Bronchial epithelial cell (primary cell): Measurements from ENCODE around the gene PCARE. TPM values are rescaled to one million over a fixed set of nuclear protein-coding genes. Genes with fewer than 3 reads are reported as not detected.

Experiments
- DNase-seq: peaks from one replicate; pipeline ENCODE4 v3.0.0-alpha.2; 2010; ENCODE audit warnings: low read depth
- FAIRE-seq: peaks from 2 replicates; lab custom pipeline; 2011; peaks lifted over from hg19 to GRCh38; lab: Jason Lieb, UNC
- H3K27me3 ChIP-seq: 2 replicates; pipeline ENCODE4 v1.5.1; 2011; ENCODE audit warnings: low read length; ENCODE audit not compliant: control insufficient read depth, insufficient read depth
- H3K36me3 ChIP-seq: 2 replicates; pipeline ENCODE4 v1.5.1; 2011; ENCODE audit warnings: low read length; ENCODE audit not compliant: control insufficient read depth, insufficient read depth
- H3K4me3 ChIP-seq: 2 replicates; pipeline ENCODE4 v1.5.1; 2011; ENCODE audit warnings: mild to moderate bottlenecking, low read depth, low read length, control low read depth
- CTCF ChIP-seq: IDR thresholded peaks from 2 replicates; pipeline ENCODE4 v1.5.1; 2011; ENCODE audit warnings: mild to moderate bottlenecking, moderate library complexity, low read length, control low read depth, inconsistent platforms; ENCODE audit not compliant: insufficient read depth, severe bottlenecking
- total RNA-seq: library from RNA; depleted of rRNA; stranded (reverse); fragments of >200 nt; gene quantifications from 2 replicates; pipeline ENCODE4 v1.2.1, GENCODE V29; 2014

The PCARE gene
- total RNA-seq, 1 donor from 2014 or later, result not detected

GRCh38 chr2:29064346-29064715 lies 10.0 kb downstream of the PCARE start:
- DNase-seq (no peak), FAIRE-seq (no peak)
- TF ChIP-seq CTCF, result no peak
- no peak overlapping the region for H3K4me3 ChIP-seq
- no peaks in the 10 kb centered on the region for H3K27me3 ChIP-seq
- no peaks in the 10 kb centered on the region for H3K36me3 ChIP-seq

- H3K36me3 ChIP-seq, result no peaks in the 10 kb centered on the region
- TF ChIP-seq CTCF, result no peak
- H3K4me3 ChIP-seq, result no peak overlapping the region
- peak; percentile 27 for DNase-seq
- peak; percentile 40 for FAIRE-seq
- no peaks in the 10 kb centered on the region for H3K27me3 ChIP-seq
Observed at GRCh38 chr2:29063646-29064345, 10.5 kb downstream of the PCARE start.

GRCh38 chr2:29063056-29063455 lies 11.3 kb downstream of the PCARE start:
- FAIRE-seq, result no peak

GRCh38 chr2:29062371-29062770 lies 12.0 kb downstream of the PCARE start:
- no peak for TF ChIP-seq CTCF
- Histone ChIP-seq H3K27me3 (no peaks in the 10 kb centered on the region), H3K4me3 (no peak overlapping the region), H3K36me3 (no peaks in the 10 kb centered on the region)
- FAIRE-seq, result no peak
- DNase-seq, result no peak

More at GRCh38 chr2:29063056-29063455, 11.3 kb downstream of the PCARE start:
- Histone ChIP-seq H3K27me3 (no peaks in the 10 kb centered on the region), H3K4me3 (no peak overlapping the region), H3K36me3 (no peaks in the 10 kb centered on the region)
- no peak for TF ChIP-seq CTCF
- DNase-seq, result no peak

- Histone ChIP-seq H3K36me3 (no peaks in the 10 kb centered on the region), H3K27me3 (no peaks in the 10 kb centered on the region), H3K4me3 (no peak overlapping the region)
- no peak for TF ChIP-seq CTCF
- FAIRE-seq (no peak), DNase-seq (no peak)
Observed at GRCh38 chr2:29061616-29062015, 12.7 kb downstream of the PCARE start.

GRCh38 chr2:29061176-29061575 lies 13.1 kb downstream of the PCARE start:
- no peak for DNase-seq

More at GRCh38 chr2:29061176-29061575, 13.1 kb downstream of the PCARE start:
- Histone ChIP-seq H3K27me3 (no peaks in the 10 kb centered on the region), H3K36me3 (no peaks in the 10 kb centered on the region), H3K4me3 (no peak overlapping the region)
- no peak for FAIRE-seq
- no peak for TF ChIP-seq CTCF
